Testis (tissue), 2 donors: Measurements from ENCODE around the gene KDM6A.

Experiments
- POLR2A ChIP-seq: fragments of 450-650 bp; IDR thresholded peaks from one replicate; pipeline ENCODE4 v1.6.1; 2017; ENCODE audit warnings: antibody characterized with exemption, mild to moderate bottlenecking, moderate library complexity
- TF ChIP-seq, protein P1 (sequence below), 3 experiments: fragments of 450-650 bp in 2 of 3; fragments of 200-600 bp in 1 of 3; sonication (generic) in 1 of 3; IDR thresholded peaks; one replicate each; pipeline ENCODE4 v1.5.1; 2016 to 2019; ENCODE audit warnings: antibody characterized with exemption in 3 of 3, mild to moderate bottlenecking in 2 of 3, moderate library complexity in 1 of 3

- TF ChIP-seq, protein P1, sequence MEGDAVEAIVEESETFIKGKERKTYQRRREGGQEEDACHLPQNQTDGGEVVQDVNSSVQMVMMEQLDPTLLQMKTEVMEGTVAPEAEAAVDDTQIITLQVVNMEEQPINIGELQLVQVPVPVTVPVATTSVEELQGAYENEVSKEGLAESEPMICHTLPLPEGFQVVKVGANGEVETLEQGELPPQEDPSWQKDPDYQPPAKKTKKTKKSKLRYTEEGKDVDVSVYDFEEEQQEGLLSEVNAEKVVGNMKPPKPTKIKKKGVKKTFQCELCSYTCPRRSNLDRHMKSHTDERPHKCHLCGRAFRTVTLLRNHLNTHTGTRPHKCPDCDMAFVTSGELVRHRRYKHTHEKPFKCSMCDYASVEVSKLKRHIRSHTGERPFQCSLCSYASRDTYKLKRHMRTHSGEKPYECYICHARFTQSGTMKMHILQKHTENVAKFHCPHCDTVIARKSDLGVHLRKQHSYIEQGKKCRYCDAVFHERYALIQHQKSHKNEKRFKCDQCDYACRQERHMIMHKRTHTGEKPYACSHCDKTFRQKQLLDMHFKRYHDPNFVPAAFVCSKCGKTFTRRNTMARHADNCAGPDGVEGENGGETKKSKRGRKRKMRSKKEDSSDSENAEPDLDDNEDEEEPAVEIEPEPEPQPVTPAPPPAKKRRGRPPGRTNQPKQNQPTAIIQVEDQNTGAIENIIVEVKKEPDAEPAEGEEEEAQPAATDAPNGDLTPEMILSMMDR (IDR thresholded peaks at IDR 0.05), result no peak
- TF ChIP-seq POLR2A, result no peak
Observed at GRCh38 chrX:45056428-45057145, 183.6 kb downstream of the KDM6A start.
